ENCODE results near the gene SEMA3F. TPM values are rescaled to one million over a fixed set of nuclear protein-coding genes. Genes with fewer than 3 reads are reported as not detected.

Gene SEMA3F
- total RNA-seq, 1 donor from 2014 or later = 79.8 TPM

DNA sequence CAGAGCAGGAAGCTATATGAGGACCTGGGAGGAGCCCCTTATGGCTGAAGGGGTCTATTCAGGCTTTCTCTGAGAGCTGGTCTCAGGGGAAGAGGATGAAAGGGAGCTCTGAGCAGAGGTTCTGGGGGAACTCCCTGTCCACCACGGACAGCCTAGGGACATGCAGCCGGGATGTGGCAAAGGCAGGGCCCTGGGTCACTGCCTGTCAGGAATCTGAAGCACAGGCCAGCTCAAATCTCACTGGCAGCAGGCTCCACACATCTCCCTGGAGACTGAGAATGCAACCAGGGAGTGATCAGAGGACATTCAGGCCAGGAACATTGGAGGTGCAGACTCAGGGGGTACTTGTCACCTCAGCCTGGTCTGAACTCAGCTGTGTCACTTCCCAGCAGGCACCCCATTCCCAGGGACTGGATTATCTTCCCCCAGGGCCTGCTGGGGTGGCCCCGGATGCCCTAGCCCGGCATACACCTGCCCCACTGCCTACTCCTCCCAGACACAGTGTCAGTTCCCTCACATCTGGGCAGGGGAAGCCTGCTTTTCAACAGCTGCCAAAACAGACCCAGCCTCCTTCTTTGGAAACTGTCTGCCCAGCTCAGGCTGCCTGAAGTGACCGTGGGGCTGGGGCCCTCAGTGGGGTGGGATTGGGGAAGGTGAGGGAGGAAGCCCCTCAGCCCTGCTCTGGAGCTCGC, 18.3 kb upstream of the SEMA3F start:
- DNase-seq (ENCODE audit: low read depth) = no peak
- TF ChIP-seq, protein P1, sequence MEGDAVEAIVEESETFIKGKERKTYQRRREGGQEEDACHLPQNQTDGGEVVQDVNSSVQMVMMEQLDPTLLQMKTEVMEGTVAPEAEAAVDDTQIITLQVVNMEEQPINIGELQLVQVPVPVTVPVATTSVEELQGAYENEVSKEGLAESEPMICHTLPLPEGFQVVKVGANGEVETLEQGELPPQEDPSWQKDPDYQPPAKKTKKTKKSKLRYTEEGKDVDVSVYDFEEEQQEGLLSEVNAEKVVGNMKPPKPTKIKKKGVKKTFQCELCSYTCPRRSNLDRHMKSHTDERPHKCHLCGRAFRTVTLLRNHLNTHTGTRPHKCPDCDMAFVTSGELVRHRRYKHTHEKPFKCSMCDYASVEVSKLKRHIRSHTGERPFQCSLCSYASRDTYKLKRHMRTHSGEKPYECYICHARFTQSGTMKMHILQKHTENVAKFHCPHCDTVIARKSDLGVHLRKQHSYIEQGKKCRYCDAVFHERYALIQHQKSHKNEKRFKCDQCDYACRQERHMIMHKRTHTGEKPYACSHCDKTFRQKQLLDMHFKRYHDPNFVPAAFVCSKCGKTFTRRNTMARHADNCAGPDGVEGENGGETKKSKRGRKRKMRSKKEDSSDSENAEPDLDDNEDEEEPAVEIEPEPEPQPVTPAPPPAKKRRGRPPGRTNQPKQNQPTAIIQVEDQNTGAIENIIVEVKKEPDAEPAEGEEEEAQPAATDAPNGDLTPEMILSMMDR (IDR thresholded peaks at IDR 0.05; ENCODE audit: insufficient read depth, low read length, poor library complexity, severe bottlenecking) = no peak
- peaks cover 8% of the 10 kb centered on the region for H3K27me3 ChIP-seq (ENCODE audit: control insufficient read depth, insufficient read depth, low read length)
- no peaks in the 10 kb centered on the region for H3K36me3 ChIP-seq (ENCODE audit: control insufficient read depth, insufficient read depth, low read length)
- H3K4me3 ChIP-seq (ENCODE audit: low read depth, low read length) = no peak overlapping the region

DNA sequence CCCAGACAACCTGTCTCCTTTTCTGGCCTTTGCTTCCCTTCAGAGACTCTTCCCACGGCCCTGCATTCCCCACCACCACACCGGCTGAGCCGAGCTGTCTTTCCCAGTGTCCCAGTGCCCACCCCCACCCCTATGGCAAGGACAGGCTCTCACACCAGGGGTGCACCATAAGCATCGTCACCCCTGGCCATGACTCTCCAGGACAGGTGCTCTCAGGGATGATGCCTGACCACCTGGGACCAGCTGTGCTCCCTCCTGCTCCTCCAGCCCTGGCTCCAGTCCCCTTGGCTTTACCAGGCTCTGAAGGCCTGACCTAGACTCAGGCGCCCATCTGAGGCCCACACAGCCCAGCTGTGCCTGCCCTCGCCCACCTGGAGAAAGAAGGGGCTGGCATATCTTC, 17.6 kb upstream of the SEMA3F start:
- TF ChIP-seq, protein P1 (IDR thresholded peaks at IDR 0.05; ENCODE audit: insufficient read depth, low read length, poor library complexity, severe bottlenecking) = no peak
- Histone ChIP-seq H3K27me3 (ENCODE audit: control insufficient read depth, insufficient read depth, low read length) (peaks cover 7% of the 10 kb centered on the region), H3K4me3 (ENCODE audit: low read depth, low read length) (no peak overlapping the region), H3K36me3 (ENCODE audit: control insufficient read depth, insufficient read depth, low read length) (no peaks in the 10 kb centered on the region)
- DNase-seq (ENCODE audit: low read depth) = no peak

DNA sequence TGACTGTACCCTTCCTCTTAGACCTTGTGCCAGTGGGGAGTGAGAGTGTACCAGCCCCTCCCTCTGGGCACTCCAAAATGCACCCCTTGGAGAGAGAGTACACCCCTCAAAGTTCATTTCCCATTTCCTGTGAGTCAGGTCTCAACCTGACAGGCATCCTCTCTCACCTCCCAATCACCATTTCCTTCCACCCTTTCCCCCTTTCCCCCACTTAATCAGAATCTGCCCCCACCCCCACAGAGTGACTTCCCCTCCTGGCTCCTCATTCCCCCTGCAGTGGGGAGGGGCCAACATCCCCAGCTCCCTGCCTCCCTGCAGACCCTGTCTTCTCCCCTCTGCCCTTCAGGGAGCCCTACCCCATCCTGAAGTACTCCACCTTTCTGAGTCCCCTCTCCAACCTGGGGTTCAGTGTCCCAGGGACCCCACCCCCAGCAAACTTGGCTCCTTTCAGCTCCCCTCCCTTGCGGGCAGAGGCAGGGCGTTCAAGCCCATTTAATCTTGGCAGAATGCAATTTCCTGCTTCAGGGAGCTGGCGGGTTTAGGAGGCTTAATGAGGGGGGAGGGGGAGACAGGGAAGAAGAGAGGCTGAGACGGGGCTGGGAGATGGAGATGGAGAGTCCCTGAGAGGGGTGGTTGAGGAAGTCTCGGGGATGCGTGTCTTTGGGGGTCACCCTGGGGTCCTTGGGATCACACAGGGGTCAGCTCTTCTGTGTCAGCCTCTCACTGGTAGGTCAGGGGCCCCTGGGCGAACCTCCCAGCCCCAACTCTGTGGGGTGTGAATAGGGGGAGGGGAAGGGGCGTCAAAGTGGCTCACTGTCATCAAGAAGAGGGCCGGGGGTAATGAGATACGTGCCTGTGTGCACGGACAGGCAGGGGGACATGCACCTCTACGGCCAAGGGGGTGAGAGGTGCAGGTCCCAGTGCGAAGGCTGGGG, 16.6 kb upstream of the SEMA3F start:
- Histone ChIP-seq H3K4me3 (ENCODE audit: low read depth, low read length) (no peak overlapping the region), H3K27me3 (ENCODE audit: control insufficient read depth, insufficient read depth, low read length) (peaks cover 5% of the 10 kb centered on the region), H3K36me3 (ENCODE audit: control insufficient read depth, insufficient read depth, low read length) (no peaks in the 10 kb centered on the region)
- DNase-seq (ENCODE audit: low read depth) = no peak
- TF ChIP-seq, protein P1 (IDR thresholded peaks at IDR 0.05; ENCODE audit: insufficient read depth, low read length, poor library complexity, severe bottlenecking) = no peak

DNA sequence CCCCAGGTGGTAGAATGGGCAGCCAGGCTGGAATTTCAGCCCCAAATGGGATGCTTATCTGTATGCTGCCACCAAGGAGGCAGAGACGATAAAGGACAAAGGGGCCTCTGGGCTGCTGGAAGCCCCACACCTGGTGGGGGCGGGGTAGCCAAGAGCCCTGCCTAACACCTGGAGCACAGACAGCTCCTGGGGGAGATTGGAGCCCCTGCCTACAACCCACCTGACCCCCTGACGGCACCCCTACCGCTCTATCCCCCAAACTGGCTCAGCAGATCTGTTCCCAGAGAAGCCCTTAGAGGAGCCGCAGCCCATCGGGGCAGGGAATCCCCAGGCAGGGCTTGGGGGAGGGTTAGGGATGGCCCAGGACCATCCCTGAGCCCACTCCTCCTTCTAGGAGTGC, 15.8 kb upstream of the SEMA3F start:
- DNase-seq (ENCODE audit: low read depth) = no peak
- TF ChIP-seq, protein P1 (IDR thresholded peaks at IDR 0.05; ENCODE audit: insufficient read depth, low read length, poor library complexity, severe bottlenecking) = no peak
- Histone ChIP-seq H3K36me3 (ENCODE audit: control insufficient read depth, insufficient read depth, low read length) (no peaks in the 10 kb centered on the region), H3K4me3 (ENCODE audit: low read depth, low read length) (no peak overlapping the region), H3K27me3 (ENCODE audit: control insufficient read depth, insufficient read depth, low read length) (peaks cover 5% of the 10 kb centered on the region)

DNA sequence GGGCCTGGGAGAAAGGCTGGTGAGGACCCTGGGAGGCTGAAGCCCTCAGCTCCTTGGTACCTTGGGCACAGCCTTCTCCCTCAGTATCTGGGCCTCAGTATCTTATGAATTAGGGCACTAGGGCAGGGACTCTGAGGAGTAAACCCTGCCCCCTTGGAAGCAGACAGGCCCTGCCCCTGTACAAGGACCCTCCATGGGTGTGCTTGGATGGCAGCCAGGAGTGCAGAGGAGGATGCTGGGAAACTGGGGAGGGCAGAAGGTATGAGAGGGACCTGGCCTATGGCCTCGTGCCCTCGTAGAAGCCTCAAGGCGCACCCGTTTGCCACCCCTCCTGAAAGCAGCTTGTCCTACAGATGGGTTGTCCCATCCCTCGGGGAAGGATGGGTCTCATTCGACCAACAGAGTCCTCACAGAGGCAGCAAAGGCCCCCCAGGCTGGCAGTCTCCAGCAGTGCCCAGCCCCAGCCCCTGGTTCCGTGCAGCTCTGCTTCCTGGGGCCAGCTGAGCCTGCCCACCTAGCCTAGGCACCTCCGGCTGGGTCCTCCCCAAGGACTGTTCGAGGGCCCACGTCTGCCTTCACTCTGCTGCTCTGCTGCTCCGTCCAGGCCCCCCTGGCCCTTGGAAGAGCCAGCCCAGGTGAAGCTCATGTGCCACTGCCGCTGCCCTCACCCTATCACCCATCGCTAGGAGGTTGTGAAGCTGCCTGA, 15.3 kb upstream of the SEMA3F start:
- Histone ChIP-seq H3K4me3 (ENCODE audit: low read depth, low read length) (no peak overlapping the region), H3K36me3 (ENCODE audit: control insufficient read depth, insufficient read depth, low read length) (no peaks in the 10 kb centered on the region), H3K27me3 (ENCODE audit: control insufficient read depth, insufficient read depth, low read length) (peaks cover 3% of the 10 kb centered on the region)
- TF ChIP-seq, protein P1 (IDR thresholded peaks at IDR 0.05; ENCODE audit: insufficient read depth, low read length, poor library complexity, severe bottlenecking) = no peak
- DNase-seq (ENCODE audit: low read depth) = no peak
